H9 (cell line): ENCODE results near the gene HECTD2. TPM values are rescaled to one million over a fixed set of nuclear protein-coding genes. Genes with fewer than 3 reads are reported as not detected.

Source experiments
- DNase-seq: peaks from one replicate; pipeline ENCODE4 v3.0.0-alpha.2; 2017
- H2AFZ ChIP-seq: one replicate; pipeline ENCODE4 v1.6.1; 2013; ENCODE audit warnings: mild to moderate bottlenecking, low read length, control low read depth, moderate library complexity
- H2AK5ac ChIP-seq: 2 replicates; pipeline ENCODE4 v1.6.1; 2013; ENCODE audit warnings: low read length, control low read depth, mixed read lengths; ENCODE audit not compliant: insufficient read length
- H2BK120ac ChIP-seq: one replicate; pipeline ENCODE4 v1.6.1; 2013; ENCODE audit warnings: low read depth, mild to moderate bottlenecking, low read length, control low read depth, inconsistent platforms; ENCODE audit not compliant: poor library complexity, severe bottlenecking
- H2BK12ac ChIP-seq: 2 replicates; pipeline ENCODE4 v1.6.1; 2013; ENCODE audit warnings: low read length, control low read depth, mixed read lengths, low read depth; ENCODE audit not compliant: insufficient read length
- H2BK15ac ChIP-seq: 2 replicates; pipeline ENCODE4 v1.6.1; 2013; ENCODE audit warnings: low read depth, low read length, control low read depth
- H2BK20ac ChIP-seq: one replicate; pipeline ENCODE4 v1.6.1; 2013; ENCODE audit warnings: low read depth, mild to moderate bottlenecking, low read length, control low read depth, inconsistent platforms; ENCODE audit not compliant: poor library complexity, severe bottlenecking
- H2BK5ac ChIP-seq: 2 replicates; pipeline ENCODE4 v1.6.1; 2013; ENCODE audit warnings: low read length, control low read depth, mixed read lengths; ENCODE audit not compliant: insufficient read length
- H3K14ac ChIP-seq: 2 replicates; pipeline ENCODE4 v1.6.1; 2013; ENCODE audit warnings: low read length, control low read depth; ENCODE audit not compliant: insufficient read depth
- H3K18ac ChIP-seq: 2 replicates; pipeline ENCODE4 v1.6.1; 2013; ENCODE audit warnings: low read depth, mild to moderate bottlenecking, mixed read lengths, low read length, control low read depth; ENCODE audit not compliant: insufficient read length
- H3K23ac ChIP-seq: 2 replicates; pipeline ENCODE4 v1.6.1; 2013; ENCODE audit warnings: low read length, control low read depth, mixed read lengths, low read depth; ENCODE audit not compliant: insufficient read length
- H3K23me2 ChIP-seq: 2 replicates; pipeline ENCODE4 v1.6.1; 2013; ENCODE audit warnings: low read depth, mild to moderate bottlenecking, mixed read lengths, low read length, control low read depth; ENCODE audit not compliant: insufficient read length, poor library complexity, severe bottlenecking
- H3K27ac ChIP-seq: 2 replicates; pipeline ENCODE4 v1.5.1; 2013; ENCODE audit warnings: low read length, control low read depth, mixed read lengths, low read depth; ENCODE audit not compliant: insufficient read length
- H3K27me3 ChIP-seq: 2 replicates; pipeline ENCODE4 v1.6.1; 2013; ENCODE audit warnings: low read length, control low read depth, inconsistent platforms; ENCODE audit not compliant: insufficient read depth
- H3K4ac ChIP-seq: 2 replicates; pipeline ENCODE4 v1.6.1; 2013; ENCODE audit warnings: low read depth, mild to moderate bottlenecking, control low read depth, inconsistent platforms, low read length, moderate library complexity
- H3K4me1 ChIP-seq: 2 replicates; pipeline ENCODE4 v1.6.1; 2013; ENCODE audit warnings: low read length, control low read depth, inconsistent platforms; ENCODE audit not compliant: insufficient read depth
- H3K4me2 ChIP-seq: 2 replicates; pipeline ENCODE4 v1.6.1; 2013; ENCODE audit warnings: low read length, control low read depth, mixed read lengths; ENCODE audit not compliant: insufficient read length, insufficient read depth
- H3K56ac ChIP-seq: 2 replicates; pipeline ENCODE4 v1.6.1; 2013; ENCODE audit warnings: low read depth, mild to moderate bottlenecking, mixed read lengths, low read length, control low read depth; ENCODE audit not compliant: insufficient read length
- H3K79me1 ChIP-seq: 2 replicates; pipeline ENCODE4 v1.6.1; 2013; ENCODE audit warnings: low read depth, mild to moderate bottlenecking, moderate library complexity, low read length, control low read depth, inconsistent platforms; ENCODE audit not compliant: insufficient read depth, poor library complexity, severe bottlenecking
- H3K79me2 ChIP-seq: 2 replicates; pipeline ENCODE4 v1.6.1; 2013; ENCODE audit warnings: low read length, control low read depth, inconsistent platforms; ENCODE audit not compliant: insufficient read depth
- H3K9ac ChIP-seq: 2 replicates; pipeline ENCODE4 v1.6.1; 2013; ENCODE audit warnings: low read length, control low read depth, mixed read lengths; ENCODE audit not compliant: insufficient read length; ENCODE audit errors: extremely low read depth
- H3K9me3 ChIP-seq: one replicate; pipeline ENCODE4 v1.6.1; 2013; ENCODE audit warnings: low read depth, low read length, inconsistent platforms; ENCODE audit not compliant: control insufficient read depth
- H3T11ph ChIP-seq: one replicate; pipeline ENCODE4 v1.6.1; 2013; ENCODE audit warnings: mild to moderate bottlenecking, low read length, control low read depth, inconsistent platforms
- H4K20me1 ChIP-seq: one replicate; pipeline ENCODE4 v1.6.1; 2013; ENCODE audit not compliant: control insufficient read depth, insufficient read length, insufficient read depth
- H4K5ac ChIP-seq: 2 replicates; pipeline ENCODE4 v1.6.1; 2013; ENCODE audit warnings: low read depth, mild to moderate bottlenecking, mixed read lengths, low read length, control low read depth; ENCODE audit not compliant: insufficient read length
- H4K8ac ChIP-seq: replicated peaks from 2 replicates; pipeline ENCODE4 v1.6.1; 2013; ENCODE audit warnings: low read length, control low read depth, mixed read lengths, low read depth; ENCODE audit not compliant: insufficient read length
- H4K91ac ChIP-seq: 2 replicates; pipeline ENCODE4 v1.6.1; 2013; ENCODE audit warnings: low read depth, mild to moderate bottlenecking, moderate library complexity, mixed read lengths, low read length, control low read depth; ENCODE audit not compliant: insufficient read length
- H3K27ac Mint-ChIP-seq, 3 experiments: 2 replicates in 2 of 3; 3 replicates in 1 of 3; pipeline ENCODE4 v1.8.0; 2020 to 2021; ENCODE audit warnings: mixed read lengths in 3 of 3, mild to moderate bottlenecking in 1 of 3, moderate library complexity in 1 of 3
- H3K27me3 Mint-ChIP-seq: 2 replicates; pipeline ENCODE4 v1.8.0; 2021; ENCODE audit warnings: low read depth, mild to moderate bottlenecking, moderate library complexity, mixed read lengths
- H3K36me3 Mint-ChIP-seq, 3 experiments: 2 replicates in 2 of 3; 3 replicates in 1 of 3; pipeline ENCODE4 v1.8.0; 2020 to 2021; ENCODE audit warnings: low read depth in 3 of 3, mixed read lengths in 3 of 3; ENCODE audit not compliant: insufficient read depth in 1 of 3
- H3K4me1 Mint-ChIP-seq, 2 experiments: 2 replicates each; pipeline ENCODE4 v1.8.0; 2020; ENCODE audit warnings: mixed read lengths in 2 of 2
- H3K4me3 Mint-ChIP-seq, 2 experiments: 2 replicates in 1 of 2; 3 replicates in 1 of 2; pipeline ENCODE4 v1.8.0; 2020 to 2021; ENCODE audit warnings: mild to moderate bottlenecking in 2 of 2, mixed read lengths in 2 of 2, moderate library complexity in 1 of 2
- H3K9me3 Mint-ChIP-seq, 2 experiments: 2 replicates in 1 of 2; 3 replicates in 1 of 2; pipeline ENCODE4 v1.8.0; 2020; ENCODE audit warnings: mild to moderate bottlenecking in 2 of 2, mixed read lengths in 2 of 2, moderate library complexity in 1 of 2
- WGBS: extraction: QIAGEN DNeasy Blood & Tissue Kit; methylation state at CpG from one replicate; pipeline ENCODE4 v1.1.7; 2013; ENCODE audit warnings: missing lambda C conversion rate, low lambda C conversion rate, mixed read lengths; ENCODE audit not compliant: insufficient read length; ENCODE audit errors: extremely low coverage; 5-methylcytosine and 5-hydroxymethylcytosine counted together
- total RNA-seq: library from RNA; stranded (reverse); gene quantifications from 2 replicates; pipeline ENCODE4 v1.2.1, GENCODE V29; 2021
- TF ChIP-seq, protein P1 (sequence below): fragments of 200-600 bp; sonication (generic); conservative IDR thresholded peaks from 3 replicates; pipeline ENCODE4 v1.8.0; 2021; ENCODE audit warnings: antibody characterized with exemption, mild to moderate bottlenecking

The HECTD2 gene
- total RNA-seq, 1 experiment from 2014 or later: 13.4 TPM

DNA sequence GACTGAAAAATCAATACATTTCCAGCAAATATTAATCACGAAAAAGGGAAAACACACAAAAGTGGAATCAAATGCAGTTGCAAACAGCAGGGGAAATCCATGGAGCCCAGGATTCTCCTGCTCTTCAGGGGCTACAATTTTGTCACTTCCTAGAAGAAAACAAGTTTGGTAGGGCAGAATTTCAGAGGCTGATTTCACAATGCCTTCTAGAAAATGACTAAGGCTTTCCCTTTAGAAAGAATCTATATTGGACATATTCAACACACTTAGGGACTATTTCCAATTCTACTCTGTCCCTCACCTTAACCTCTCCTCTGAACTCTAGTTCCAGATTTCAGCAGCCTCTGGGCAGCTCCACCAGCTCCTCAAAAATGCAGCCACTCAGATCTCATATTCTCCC is 111.3 kb downstream of the HECTD2 start:
- H3K23me2 ChIP-seq: no peaks in the 10 kb centered on the region
- no peak overlapping the region for H4K5ac ChIP-seq
- WGBS: no CpG with 5 or more reads among the region's 1 CpG
- no peak overlapping the region for H4K8ac ChIP-seq
- no peak overlapping the region for H2AFZ ChIP-seq
- H3K27ac ChIP-seq: no peak overlapping the region
- no peak overlapping the region for H2BK120ac ChIP-seq
- H3K9me3 Mint-ChIP-seq: peaks cover 0 to 8% of the 10 kb centered on the region in 2 experiments; a peak in 1 of 5 replicates
- no peak overlapping the region for H2BK15ac ChIP-seq
- H3K36me3 Mint-ChIP-seq: peaks cover 0 to 12% (median 0%) of the 10 kb centered on the region in 3 experiments; a peak in 3 of 7 replicates
- no peak overlapping the region for H3K9ac ChIP-seq
- no peak overlapping the region for H3K56ac ChIP-seq
- H3K4me1 ChIP-seq: no peaks in the 10 kb centered on the region
- H3K4ac ChIP-seq: no peak overlapping the region
- H3K27me3 ChIP-seq: no peaks in the 10 kb centered on the region
- no peak overlapping the region for H3K18ac ChIP-seq
- no peak overlapping the region for H4K91ac ChIP-seq
- H2BK12ac ChIP-seq: no peak overlapping the region
- no peaks in the 10 kb centered on the region for H3K4me1 Mint-ChIP-seq
- no peak overlapping the region for H3K14ac ChIP-seq
- H3T11ph ChIP-seq: no peak overlapping the region
- TF ChIP-seq, protein P1, sequence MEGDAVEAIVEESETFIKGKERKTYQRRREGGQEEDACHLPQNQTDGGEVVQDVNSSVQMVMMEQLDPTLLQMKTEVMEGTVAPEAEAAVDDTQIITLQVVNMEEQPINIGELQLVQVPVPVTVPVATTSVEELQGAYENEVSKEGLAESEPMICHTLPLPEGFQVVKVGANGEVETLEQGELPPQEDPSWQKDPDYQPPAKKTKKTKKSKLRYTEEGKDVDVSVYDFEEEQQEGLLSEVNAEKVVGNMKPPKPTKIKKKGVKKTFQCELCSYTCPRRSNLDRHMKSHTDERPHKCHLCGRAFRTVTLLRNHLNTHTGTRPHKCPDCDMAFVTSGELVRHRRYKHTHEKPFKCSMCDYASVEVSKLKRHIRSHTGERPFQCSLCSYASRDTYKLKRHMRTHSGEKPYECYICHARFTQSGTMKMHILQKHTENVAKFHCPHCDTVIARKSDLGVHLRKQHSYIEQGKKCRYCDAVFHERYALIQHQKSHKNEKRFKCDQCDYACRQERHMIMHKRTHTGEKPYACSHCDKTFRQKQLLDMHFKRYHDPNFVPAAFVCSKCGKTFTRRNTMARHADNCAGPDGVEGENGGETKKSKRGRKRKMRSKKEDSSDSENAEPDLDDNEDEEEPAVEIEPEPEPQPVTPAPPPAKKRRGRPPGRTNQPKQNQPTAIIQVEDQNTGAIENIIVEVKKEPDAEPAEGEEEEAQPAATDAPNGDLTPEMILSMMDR: no peak
- no peak for DNase-seq
- no peak overlapping the region for H2BK20ac ChIP-seq
- no peak overlapping the region for H2BK5ac ChIP-seq
- no peaks in the 10 kb centered on the region for H4K20me1 ChIP-seq
- H3K4me3 Mint-ChIP-seq: no peak overlapping the region
- H3K27ac Mint-ChIP-seq: no peak overlapping the region
- H3K79me1 ChIP-seq: no peaks in the 10 kb centered on the region
- H3K4me2 ChIP-seq: no peak overlapping the region
- H3K9me3 ChIP-seq: no peaks in the 10 kb centered on the region
- no peak overlapping the region for H2AK5ac ChIP-seq
- H3K27me3 Mint-ChIP-seq: no peaks in the 10 kb centered on the region; the same call in 1 of the 2 replicates
- H3K79me2 ChIP-seq: no peaks in the 10 kb centered on the region
- H3K23ac ChIP-seq: no peak overlapping the region
